K562 (cell line): Measurements from ENCODE around the gene FGF12. TPM values are rescaled to one million over a fixed set of nuclear protein-coding genes. Genes with fewer than 3 reads are reported as not detected.

Experiments
- ATAC-seq: fragments of 200-7000 bp; cut with Tn5 transposase; 3 replicates; pipeline ENCODE4 v1.9.1; 2020; ENCODE audit warnings: moderate library complexity
- BruUV-seq: library from RNA; stranded (reverse); fragments of 400-500 nt; replicated peaks from 2 replicates; lab custom pipeline; 2021; lab: Mats Ljungman, UMichigan
- CTCF ChIA-PET: fragments of 300-600 bp; formaldehyde crosslinking; extraction: SDS; loops from one replicate; lab custom pipeline; 2021; ENCODE audit warnings: low intra/inter-chr PET ratio; lab: Yijun Ruan, JAX
- POLR2A ChIA-PET: fragments of 300-600, 350-650 bp; sonication (Branson Sonifier 250); formaldehyde crosslinking; extraction: SDS; loops from one replicate; lab custom pipeline; 2021; ENCODE audit warnings: antibody characterized with exemption, inconsistent platforms; lab: Yijun Ruan, JAX
- DNase-seq, 4 experiments: peaks; one replicate each; pipeline versions ENCODE4 v3.0.0 to v3.0.0-alpha.2; 2011 to 2018; ENCODE audit warnings: low spot score in 3 of 4, mixed read lengths in 3 of 4; ENCODE audit errors: extremely low read depth in 1 of 4
- FAIRE-seq: peaks from 2 replicates; lab custom pipeline; 2011; peaks lifted over from hg19 to GRCh38; lab: Jason Lieb, UNC
- H2AFZ ChIP-seq: 2 replicates; pipeline ENCODE4 v1.6.0; 2011; ENCODE audit warnings: low read depth, low read length, control low read depth, inconsistent platforms
- H3K27ac ChIP-seq: fragments of 200-600 bp; 3 replicates; pipeline ENCODE4 v1.8.0; 2011; ENCODE audit warnings: low read depth, mild to moderate bottlenecking, control low read depth, inconsistent platforms, low read length, moderate library complexity, mixed read lengths; ENCODE audit errors: extremely low read depth
- H3K27me3 ChIP-seq, 2 experiments: fragments of 300-600 bp in 1 of 2; 2 replicates in 1 of 2; 3 replicates in 1 of 2; pipeline versions ENCODE4 v1.6.0 to v1.8.0; 2011; ENCODE audit warnings: inconsistent platforms in 2 of 2, low read length in 2 of 2, mild to moderate bottlenecking in 1 of 2, mixed read lengths in 1 of 2, moderate library complexity in 1 of 2; ENCODE audit not compliant: control insufficient read depth in 2 of 2, insufficient read depth in 2 of 2
- H3K36me3 ChIP-seq: fragments of 300-600 bp; 3 replicates; pipeline ENCODE4 v1.8.0; 2011; ENCODE audit warnings: mild to moderate bottlenecking, low read length, inconsistent platforms; ENCODE audit not compliant: control insufficient read depth, insufficient read depth
- H3K4me1 ChIP-seq, 2 experiments: fragments of 200-600 bp in 1 of 2; replicated peaks in 1 of 2; 2 replicates in 1 of 2; 3 replicates in 1 of 2; pipeline versions ENCODE4 v1.5.1 to v1.8.0; 2011; ENCODE audit warnings: inconsistent platforms in 2 of 2, low read length in 2 of 2, mild to moderate bottlenecking in 1 of 2, mixed read lengths in 1 of 2, moderate library complexity in 1 of 2; ENCODE audit not compliant: control insufficient read depth in 2 of 2, insufficient read depth in 2 of 2
- H3K4me2 ChIP-seq: 2 replicates; pipeline ENCODE4 v1.6.1; 2011; ENCODE audit warnings: low read length, control low read depth, inconsistent platforms, mixed read lengths; ENCODE audit not compliant: insufficient read depth
- H3K4me3 ChIP-seq: fragments of 200-600 bp; sonication (generic), shearing (Covaris generic); 2 replicates; pipeline ENCODE4 v1.5.1; 2016; ENCODE audit warnings: control low read depth, inconsistent platforms
- H3K79me2 ChIP-seq: fragments of 200-600 bp; 3 replicates; pipeline ENCODE4 v1.8.0; 2011; ENCODE audit warnings: low read length, inconsistent platforms; ENCODE audit not compliant: control insufficient read depth, insufficient read depth
- H3K9ac ChIP-seq, 2 experiments: 2 replicates each; pipeline versions ENCODE4 v1.6.0 to v1.6.1; 2011; ENCODE audit warnings: low read depth in 2 of 2, low read length in 2 of 2, control low read depth in 1 of 2, inconsistent platforms in 1 of 2, mild to moderate bottlenecking in 1 of 2, mixed read lengths in 1 of 2; ENCODE audit not compliant: insufficient read depth in 1 of 2
- H3K9me1 ChIP-seq: one replicate; pipeline ENCODE4 v1.6.0; 2011; ENCODE audit warnings: inconsistent platforms, mild to moderate bottlenecking, low read length, moderate library complexity; ENCODE audit not compliant: control insufficient read depth, insufficient read depth
- H3K9me3 ChIP-seq: replicated peaks from 2 replicates; pipeline ENCODE4 v1.5.1; 2011; ENCODE audit warnings: low read depth, low read length, inconsistent platforms; ENCODE audit not compliant: control insufficient read depth, insufficient read depth
- H4K20me1 ChIP-seq: replicated peaks from 2 replicates; pipeline ENCODE4 v1.6.1; 2011; ENCODE audit warnings: low read length, inconsistent platforms, mixed read lengths; ENCODE audit not compliant: control insufficient read depth, insufficient read depth
- CC2D1A ChIP-seq: fragments of 450-650 bp; IDR thresholded peaks from 2 replicates; pipeline ENCODE4 v1.6.1; 2017; ENCODE audit warnings: mild to moderate bottlenecking
- MEF2D ChIP-seq: conservative IDR thresholded peaks from 2 replicates; pipeline ENCODE4 v1.6.1; 2016; ENCODE audit warnings: low read depth, missing genetic modification characterization, missing compliant biosample characterization
- NFE2L1 ChIP-seq: fragments of 450-650 bp; IDR thresholded peaks from 2 replicates; pipeline ENCODE4 v1.6.1; 2016; ENCODE audit warnings: missing genetic modification characterization, low read depth, mild to moderate bottlenecking, missing compliant biosample characterization, moderate library complexity, borderline replicate concordance
- SETDB1 ChIP-seq: IDR thresholded peaks from one replicate; pipeline ENCODE4 v1.6.1; 2012; ENCODE audit warnings: low read length, control low read depth, inconsistent platforms
- TAF15 ChIP-seq: fragments of 200-400 bp; formaldehyde crosslinking; IDR thresholded peaks from 2 replicates; pipeline ENCODE4 v1.6.1; 2017; ENCODE audit warnings: mild to moderate bottlenecking, low read depth, low read length, moderate library complexity
- TBL1XR1 ChIP-seq, 2 experiments: IDR thresholded peaks; 2 replicates each; pipeline ENCODE4 v1.6.1; 2012; ENCODE audit warnings: improper control_type of control experiment in 2 of 2, low read length in 2 of 2, mild to moderate bottlenecking in 1 of 2
- U2AF2 ChIP-seq: fragments of 200-400 bp; formaldehyde crosslinking; optimal IDR thresholded peaks from 2 replicates; pipeline ENCODE3; 2017; ENCODE audit warnings: low read depth, mild to moderate bottlenecking, low read length
- YBX1 ChIP-seq: fragments of 450-650 bp; IDR thresholded peaks from 2 replicates; pipeline ENCODE4 v1.7.1; 2016; ENCODE audit warnings: mild to moderate bottlenecking
- ZKSCAN8 ChIP-seq: fragments of 200-800 bp; sonication (Bioruptor generic); IDR thresholded peaks from 2 replicates; pipeline ENCODE4 v1.6.1; 2016; ENCODE audit warnings: missing genetic modification characterization, missing compliant biosample characterization
- ZNF668 ChIP-seq: fragments of 250-450 bp; sonication (Bioruptor Pico); IDR thresholded peaks from 2 replicates; pipeline ENCODE4 v1.8.0; 2022; ENCODE audit warnings: mild to moderate bottlenecking, inconsistent platforms
- WGBS: fragments of 100-300 bp; shearing (Covaris generic); methylation state at CpG from one replicate; pipeline ENCODE4 v1.1.6; 2016; ENCODE audit warnings: low coverage, mixed read lengths; ENCODE audit not compliant: insufficient coverage; ENCODE audit errors: missing lambda C conversion rate; 5-methylcytosine and 5-hydroxymethylcytosine counted together
- in situ Hi-C: fragments of 300-500 bp; cut with MboI; formaldehyde crosslinking; loops from 4 replicates; pipeline ENCODE4 v1.15.0; 2018; ENCODE audit warnings: inconsistent platforms, mixed read lengths
- intact Hi-C: fragments of 100-400 bp; cut with micrococcal nuclease; formaldehyde crosslinking; loops from 2 replicates; pipeline ENCODE4 v1.14.2; 2022
- polyA plus RNA-seq, 8 experiments: library from polyadenylated mRNA; depleted of rRNA in 4 of 8; stranded (reverse) in 5 of 8; unstranded in 3 of 8; fragments of >200 nt; fragmentation: Nextera tagmentation in 2 of 8; fragmentation: Illumina TruSeq in 1 of 8; extraction: Ambion mirVana in 2 of 8; extraction: Trizol in 1 of 8; gene quantifications; 2 replicates each; pipeline versions ENCODE4 v1.2.1 to v1.2.3, GENCODE V29; 2011 to 2014; ENCODE audit warnings: inconsistent platforms in 1 of 8, missing spikeins in 1 of 8
- total RNA-seq, 7 experiments: library from RNA; depleted of rRNA in 6 of 7; stranded (reverse); fragments of >200 nt in 6 of 7; fragmentation: Illumina TruSeq in 2 of 7; extraction: Trizol in 2 of 7; gene quantifications; 2 replicates each; pipeline versions ENCODE4 v1.2.1 to v1.2.3, GENCODE V29; 2011 to 2021; ENCODE audit warnings: low replicate concordance in 1 of 7
- TF ChIP-seq, protein P1 (sequence below): fragments of 200-600 bp; sonication (generic); IDR thresholded peaks from one replicate; pipeline ENCODE4 v1.6.1; 2012; ENCODE audit warnings: mild to moderate bottlenecking, low read depth, low read length, inconsistent platforms

Gene FGF12
- total and polyA plus RNA-seq, 9 of the 15 experiments (the other 6 are each of a cell fraction or from before 2014, with no cell fraction given) = not detected

DNA sequence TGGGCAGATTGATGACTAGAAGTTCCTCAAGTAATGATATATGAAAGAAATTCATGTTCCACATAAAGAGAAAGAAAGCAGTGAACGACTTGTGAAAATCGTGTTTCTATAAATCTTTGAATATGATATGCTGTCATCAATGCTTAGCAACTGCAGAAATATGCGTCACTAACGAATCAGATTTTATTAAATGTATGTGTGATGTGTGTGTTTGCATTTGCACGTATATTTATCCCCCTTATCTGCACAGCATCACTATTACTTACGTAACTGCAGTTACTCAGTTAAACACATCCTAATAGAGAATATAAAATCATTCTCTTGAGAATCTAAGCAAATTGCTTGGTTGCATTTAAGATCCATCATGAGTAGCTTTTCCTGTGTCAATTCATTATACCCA, 468.6 kb downstream of the FGF12 start (continued):
- TF ChIP-seq TAF15 = no peak
- TF ChIP-seq SETDB1 = no peak

DNA sequence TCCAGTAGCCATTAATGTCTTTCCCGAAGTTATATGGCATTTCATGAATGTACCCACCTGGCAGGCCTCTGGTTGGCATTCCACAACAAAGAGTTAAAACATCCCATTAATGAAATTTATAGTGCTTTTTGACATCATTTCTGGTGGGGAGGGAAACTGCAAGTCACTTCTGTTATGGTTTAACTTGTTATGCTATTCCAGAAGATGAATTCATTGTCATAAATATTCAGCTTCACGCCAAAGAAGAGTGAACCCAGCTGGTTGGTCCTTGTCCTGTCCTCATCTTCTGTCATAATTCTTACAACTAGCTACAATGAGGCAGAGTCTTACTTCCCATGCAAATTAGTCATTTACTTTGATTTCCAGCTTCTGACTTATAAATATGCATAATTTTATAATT, 471.5 kb downstream of the FGF12 start:
- no peak overlapping the region for H3K4me2 ChIP-seq
- no peaks in the 10 kb centered on the region for H3K9me3 ChIP-seq
- intact Hi-C loops (no loop called here), in situ Hi-C loops (no loop called here)
- DNase-seq = no peak
- no peaks in the 10 kb centered on the region for H3K27me3 ChIP-seq
- ATAC-seq = no peak
- no peaks in the 10 kb centered on the region for H3K79me2 ChIP-seq
- WGBS = 0% methylated on average over 2 of the region's 2 CpGs
- no peak overlapping the region for H3K27ac ChIP-seq
- no peaks in the 10 kb centered on the region for H3K4me1 ChIP-seq
- H3K36me3 ChIP-seq = no peaks in the 10 kb centered on the region
- no peaks in the 10 kb centered on the region for H3K9me1 ChIP-seq
- no peak overlapping the region for H2AFZ ChIP-seq
- FAIRE-seq = no peak
- CTCF ChIA-PET = no interaction called here
- H3K4me3 ChIP-seq = no peak overlapping the region
- no TSS peak for BruUV-seq
- POLR2A ChIA-PET = no interaction called here
- H3K9ac ChIP-seq = no peak overlapping the region
- no peaks in the 10 kb centered on the region for H4K20me1 ChIP-seq
- no peak for TF ChIP-seq NFE2L1
- no peak for TF ChIP-seq ZKSCAN8
- no peak for TF ChIP-seq TBL1XR1 (IDR thresholded peaks at IDR 0.05; ENCODE audit: low read length in 2 of 2)
- TF ChIP-seq U2AF2 = no peak
- TF ChIP-seq, protein P1, sequence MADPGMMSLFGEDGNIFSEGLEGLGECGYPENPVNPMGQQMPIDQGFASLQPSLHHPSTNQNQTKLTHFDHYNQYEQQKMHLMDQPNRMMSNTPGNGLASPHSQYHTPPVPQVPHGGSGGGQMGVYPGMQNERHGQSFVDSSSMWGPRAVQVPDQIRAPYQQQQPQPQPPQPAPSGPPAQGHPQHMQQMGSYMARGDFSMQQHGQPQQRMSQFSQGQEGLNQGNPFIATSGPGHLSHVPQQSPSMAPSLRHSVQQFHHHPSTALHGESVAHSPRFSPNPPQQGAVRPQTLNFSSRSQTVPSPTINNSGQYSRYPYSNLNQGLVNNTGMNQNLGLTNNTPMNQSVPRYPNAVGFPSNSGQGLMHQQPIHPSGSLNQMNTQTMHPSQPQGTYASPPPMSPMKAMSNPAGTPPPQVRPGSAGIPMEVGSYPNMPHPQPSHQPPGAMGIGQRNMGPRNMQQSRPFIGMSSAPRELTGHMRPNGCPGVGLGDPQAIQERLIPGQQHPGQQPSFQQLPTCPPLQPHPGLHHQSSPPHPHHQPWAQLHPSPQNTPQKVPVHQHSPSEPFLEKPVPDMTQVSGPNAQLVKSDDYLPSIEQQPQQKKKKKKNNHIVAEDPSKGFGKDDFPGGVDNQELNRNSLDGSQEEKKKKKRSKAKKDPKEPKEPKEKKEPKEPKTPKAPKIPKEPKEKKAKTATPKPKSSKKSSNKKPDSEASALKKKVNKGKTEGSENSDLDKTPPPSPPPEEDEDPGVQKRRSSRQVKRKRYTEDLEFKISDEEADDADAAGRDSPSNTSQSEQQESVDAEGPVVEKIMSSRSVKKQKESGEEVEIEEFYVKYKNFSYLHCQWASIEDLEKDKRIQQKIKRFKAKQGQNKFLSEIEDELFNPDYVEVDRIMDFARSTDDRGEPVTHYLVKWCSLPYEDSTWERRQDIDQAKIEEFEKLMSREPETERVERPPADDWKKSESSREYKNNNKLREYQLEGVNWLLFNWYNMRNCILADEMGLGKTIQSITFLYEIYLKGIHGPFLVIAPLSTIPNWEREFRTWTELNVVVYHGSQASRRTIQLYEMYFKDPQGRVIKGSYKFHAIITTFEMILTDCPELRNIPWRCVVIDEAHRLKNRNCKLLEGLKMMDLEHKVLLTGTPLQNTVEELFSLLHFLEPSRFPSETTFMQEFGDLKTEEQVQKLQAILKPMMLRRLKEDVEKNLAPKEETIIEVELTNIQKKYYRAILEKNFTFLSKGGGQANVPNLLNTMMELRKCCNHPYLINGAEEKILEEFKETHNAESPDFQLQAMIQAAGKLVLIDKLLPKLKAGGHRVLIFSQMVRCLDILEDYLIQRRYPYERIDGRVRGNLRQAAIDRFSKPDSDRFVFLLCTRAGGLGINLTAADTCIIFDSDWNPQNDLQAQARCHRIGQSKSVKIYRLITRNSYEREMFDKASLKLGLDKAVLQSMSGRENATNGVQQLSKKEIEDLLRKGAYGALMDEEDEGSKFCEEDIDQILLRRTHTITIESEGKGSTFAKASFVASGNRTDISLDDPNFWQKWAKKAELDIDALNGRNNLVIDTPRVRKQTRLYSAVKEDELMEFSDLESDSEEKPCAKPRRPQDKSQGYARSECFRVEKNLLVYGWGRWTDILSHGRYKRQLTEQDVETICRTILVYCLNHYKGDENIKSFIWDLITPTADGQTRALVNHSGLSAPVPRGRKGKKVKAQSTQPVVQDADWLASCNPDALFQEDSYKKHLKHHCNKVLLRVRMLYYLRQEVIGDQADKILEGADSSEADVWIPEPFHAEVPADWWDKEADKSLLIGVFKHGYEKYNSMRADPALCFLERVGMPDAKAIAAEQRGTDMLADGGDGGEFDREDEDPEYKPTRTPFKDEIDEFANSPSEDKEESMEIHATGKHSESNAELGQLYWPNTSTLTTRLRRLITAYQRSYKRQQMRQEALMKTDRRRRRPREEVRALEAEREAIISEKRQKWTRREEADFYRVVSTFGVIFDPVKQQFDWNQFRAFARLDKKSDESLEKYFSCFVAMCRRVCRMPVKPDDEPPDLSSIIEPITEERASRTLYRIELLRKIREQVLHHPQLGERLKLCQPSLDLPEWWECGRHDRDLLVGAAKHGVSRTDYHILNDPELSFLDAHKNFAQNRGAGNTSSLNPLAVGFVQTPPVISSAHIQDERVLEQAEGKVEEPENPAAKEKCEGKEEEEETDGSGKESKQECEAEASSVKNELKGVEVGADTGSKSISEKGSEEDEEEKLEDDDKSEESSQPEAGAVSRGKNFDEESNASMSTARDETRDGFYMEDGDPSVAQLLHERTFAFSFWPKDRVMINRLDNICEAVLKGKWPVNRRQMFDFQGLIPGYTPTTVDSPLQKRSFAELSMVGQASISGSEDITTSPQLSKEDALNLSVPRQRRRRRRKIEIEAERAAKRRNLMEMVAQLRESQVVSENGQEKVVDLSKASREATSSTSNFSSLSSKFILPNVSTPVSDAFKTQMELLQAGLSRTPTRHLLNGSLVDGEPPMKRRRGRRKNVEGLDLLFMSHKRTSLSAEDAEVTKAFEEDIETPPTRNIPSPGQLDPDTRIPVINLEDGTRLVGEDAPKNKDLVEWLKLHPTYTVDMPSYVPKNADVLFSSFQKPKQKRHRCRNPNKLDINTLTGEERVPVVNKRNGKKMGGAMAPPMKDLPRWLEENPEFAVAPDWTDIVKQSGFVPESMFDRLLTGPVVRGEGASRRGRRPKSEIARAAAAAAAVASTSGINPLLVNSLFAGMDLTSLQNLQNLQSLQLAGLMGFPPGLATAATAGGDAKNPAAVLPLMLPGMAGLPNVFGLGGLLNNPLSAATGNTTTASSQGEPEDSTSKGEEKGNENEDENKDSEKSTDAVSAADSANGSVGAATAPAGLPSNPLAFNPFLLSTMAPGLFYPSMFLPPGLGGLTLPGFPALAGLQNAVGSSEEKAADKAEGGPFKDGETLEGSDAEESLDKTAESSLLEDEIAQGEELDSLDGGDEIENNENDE = no peak
- TF ChIP-seq ZNF668 (CRISPR knock-in tag) = no peak
- no peak for TF ChIP-seq CC2D1A
- TF ChIP-seq YBX1 = no peak
- TF ChIP-seq MEF2D (tag) = no peak
